Kidney (tissue), 14 donors: ENCODE results near the gene MAGED1. TPM values are rescaled to one million over a fixed set of nuclear protein-coding genes. Genes with fewer than 3 reads are reported as not detected.

Experiments
- DNase-seq, 5 donors: peaks; one replicate each; pipeline ENCODE4 v3.0.0-alpha.2; 2013 to 2020
- FAIRE-seq: peaks from 2 replicates; lab custom pipeline; 2012; peaks lifted over from hg19 to GRCh38; lab: Jason Lieb, UNC
- H3K27ac ChIP-seq, 2 donors: one replicate each; pipeline ENCODE4 v1.7.0; 2013; ENCODE audit warnings: low read depth in 2 of 2, low read length in 2 of 2, inconsistent platforms in 1 of 2
- H3K27me3 ChIP-seq: one replicate; pipeline ENCODE4 v1.7.1; 2013; ENCODE audit warnings: low read length, inconsistent platforms; ENCODE audit not compliant: control insufficient read depth, insufficient read depth
- H3K36me3 ChIP-seq, 3 donors: one replicate each; pipeline versions ENCODE4 v1.7.0 to v1.7.1; 2013; ENCODE audit warnings: low read length in 3 of 3, control low read depth in 1 of 3, inconsistent platforms in 1 of 3; ENCODE audit not compliant: insufficient read depth in 3 of 3, control insufficient read depth in 2 of 3
- H3K4me1 ChIP-seq, 3 donors: one replicate each; pipeline versions ENCODE4 v1.7.0 to v1.7.1; 2013; ENCODE audit warnings: low read length in 3 of 3, inconsistent platforms in 1 of 3, low read depth in 1 of 3; ENCODE audit not compliant: control insufficient read depth in 2 of 3, insufficient read depth in 2 of 3
- H3K4me3 ChIP-seq, 3 donors: one replicate each; pipeline versions ENCODE4 v1.7.0 to v1.8.1; 2013; ENCODE audit warnings: low read length in 3 of 3, control low read depth in 1 of 3, inconsistent platforms in 1 of 3
- H3K9ac ChIP-seq, 3 donors: one replicate each; pipeline versions ENCODE4 v1.7.0 to v1.7.1; 2013; ENCODE audit warnings: low read length in 3 of 3, control low read depth in 1 of 3, inconsistent platforms in 1 of 3
- H3K9me3 ChIP-seq, 3 donors: one replicate each; pipeline versions ENCODE4 v1.7.0 to v1.7.1; 2013; ENCODE audit warnings: low read length in 3 of 3, control low read depth in 1 of 3, inconsistent platforms in 1 of 3; ENCODE audit not compliant: control insufficient read depth in 2 of 3, insufficient read depth in 1 of 3
- CTCF ChIP-seq: IDR thresholded peaks from 3 replicates; pipeline ENCODE4 v1.5.1; 2012; ENCODE audit warnings: mild to moderate bottlenecking, moderate library complexity, borderline replicate concordance; ENCODE audit not compliant: insufficient read depth; ENCODE audit errors: extremely low read depth
- intact Hi-C: fragments of 100-400 bp; cut with DNase I; formaldehyde crosslinking; loops from one replicate; pipeline ENCODE4 v1.11.1; 2022
- polyA plus RNA-seq: library from polyadenylated mRNA; stranded (reverse); fragments of 350-450 nt; fragmentation: Illumina TruSeq; extraction: RNeasy Lipid Tissue Mini Kit (QIAGEN cat#74804); gene quantifications from one replicate; pipeline ENCODE4 v1.2.3, GENCODE V29; 2014; ENCODE audit warnings: low read depth, low replicate concordance; ENCODE audit not compliant: insufficient read depth
- total RNA-seq: library from RNA; stranded (reverse); fragmentation: NEBNext Ultra II Directional; extraction: Animal tissue kit (Norgen Biotek cat#: 25700); gene quantifications from one replicate; pipeline ENCODE4 v1.2.1, GENCODE V29; 2021
- donor health status: control.
- donor health status: control.
- donor health status: control.
- donor health status: control.
- donor health status: control.
- donor health status: DM: yes; HTN: yes; CAD: no.
- donor health status: Normal renal cell carcinoma (clear cell type).

MAGED1 gene
- total and polyA plus RNA-seq, 2 donors from 2014 or later = 104 TPM

GRCh38 chrX:51922561-51922960 lies 29.1 kb downstream of the MAGED1 start:
- DNase-seq (no peak), FAIRE-seq (no peak)
- TF ChIP-seq CTCF = no peak

GRCh38 chrX:51931566-51932150 lies 38.2 kb downstream of the MAGED1 start:
- Histone ChIP-seq H3K9me3 (no peaks in the 10 kb centered on the region), H3K9ac (no peak overlapping the region), H3K36me3 (no peaks in the 10 kb centered on the region), H3K4me1 (no peaks in the 10 kb centered on the region), H3K27ac (no peak overlapping the region), H3K27me3 (no peaks in the 10 kb centered on the region), H3K4me3 (no peak overlapping the region)
- FAIRE-seq = no peak
- intact Hi-C loops = no loop called here
- peak in 2 of 5 donors; percentile 0 for DNase-seq
- TF ChIP-seq CTCF = no peak

More at GRCh38 chrX:51922561-51922960, 29.1 kb downstream of the MAGED1 start:
- Histone ChIP-seq H3K4me3 (no peak overlapping the region), H3K36me3 (no peaks in the 10 kb centered on the region), H3K9ac (no peak overlapping the region), H3K4me1 (no peaks in the 10 kb centered on the region), H3K27ac (no peak overlapping the region), H3K9me3 (no peaks in the 10 kb centered on the region), H3K27me3 (no peaks in the 10 kb centered on the region)
- intact Hi-C loops = no loop called here

Other genes with a start within 250 kb of the MAGED1 start
- not detected for gene CENPVL2, start 210.8 kb upstream of the MAGED1 start, total RNA-seq
- gene CENPVL2, start 210.8 kb upstream of the MAGED1 start, polyA plus RNA-seq = not detected
- not detected for gene CENPVL1, start 183.1 kb upstream of the MAGED1 start, total RNA-seq
- not detected for gene CENPVL1, start 183.1 kb upstream of the MAGED1 start, polyA plus RNA-seq
- gene GSPT2, start 150.2 kb upstream of the MAGED1 start, total RNA-seq = 10.3 TPM
- gene GSPT2, start 150.2 kb upstream of the MAGED1 start, polyA plus RNA-seq = 8.8 TPM
- gene MAGED4B, start 175.6 kb downstream of the MAGED1 start, total RNA-seq = 13.3 TPM
- 5.2 TPM for gene MAGED4B, start 175.6 kb downstream of the MAGED1 start, polyA plus RNA-seq